ENCODE measurements around the gene FBXL19.

The FBXL19 gene

DNA sequence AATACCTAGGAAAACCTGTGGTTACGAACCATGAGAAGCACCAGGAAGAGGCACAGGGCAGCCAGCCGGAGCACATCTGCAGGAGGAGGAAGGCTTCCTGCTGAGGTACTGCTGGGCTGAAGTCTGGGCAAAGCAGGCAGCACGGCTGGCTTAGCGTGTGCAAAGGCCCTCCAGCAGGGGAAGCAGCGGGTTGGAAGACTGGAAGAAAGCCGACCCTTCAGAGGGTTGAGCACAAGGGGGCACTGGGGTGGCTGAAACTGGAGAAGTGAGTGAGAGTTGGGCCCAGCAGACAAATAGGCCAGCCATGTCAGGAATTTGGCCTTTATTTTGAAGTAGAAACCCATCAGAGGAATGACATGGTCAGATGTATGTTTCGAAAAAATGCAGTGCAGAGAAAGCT is 49.5 kb downstream of the FBXL19 start:
- no peaks in the 10 kb centered on the region for H3K4me1 ChIP-seq (ENCODE audit: insufficient read depth, low read length)
- no peaks in the 10 kb centered on the region for H3K9me3 ChIP-seq (ENCODE audit: insufficient read depth, low read depth, low read length)
- WGBS: 85% methylated on average over 7 of the region's 7 CpGs
- no peaks in the 10 kb centered on the region for H3K27me3 ChIP-seq (ENCODE audit: insufficient read depth, low read length)
- peaks cover 86% of the 10 kb centered on the region for H3K36me3 ChIP-seq (ENCODE audit: insufficient read depth, low read length)
- H3K9ac ChIP-seq (ENCODE audit: low read depth, low read length): no peak overlapping the region
- H3K4me3 ChIP-seq (ENCODE audit: low read length): no peak overlapping the region
- no peak overlapping the region for H3K27ac ChIP-seq (ENCODE audit: low read depth, low read length)

DNA sequence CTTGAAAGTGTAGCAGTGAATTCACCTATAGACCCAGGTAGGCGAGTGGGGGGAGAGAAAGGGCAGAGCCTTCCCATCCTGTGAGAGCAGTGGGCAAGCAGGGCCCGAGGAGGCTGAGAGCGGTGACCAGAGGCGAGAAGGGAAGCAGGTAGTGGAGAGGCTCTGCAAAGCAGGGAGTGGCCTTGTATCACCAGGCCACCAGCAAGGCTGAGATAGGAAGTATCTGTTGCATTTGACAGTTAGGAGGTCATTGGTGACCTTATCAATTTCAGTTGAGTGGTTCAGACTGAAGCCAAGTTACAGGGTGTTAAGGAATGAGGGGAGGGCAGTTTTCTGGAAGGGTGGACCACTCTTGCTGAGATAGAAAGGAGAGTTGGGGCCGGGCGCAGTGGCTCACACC is 51.0 kb downstream of the FBXL19 start:
- no peaks in the 10 kb centered on the region for H3K9me3 ChIP-seq (ENCODE audit: insufficient read depth, low read depth, low read length)
- no peaks in the 10 kb centered on the region for H3K4me1 ChIP-seq (ENCODE audit: insufficient read depth, low read length)
- peaks cover 84% of the 10 kb centered on the region for H3K36me3 ChIP-seq (ENCODE audit: insufficient read depth, low read length)
- H3K27ac ChIP-seq (ENCODE audit: low read depth, low read length): no peak overlapping the region
- 97% methylated on average over 6 of the region's 6 CpGs for WGBS
- no peak overlapping the region for H3K4me3 ChIP-seq (ENCODE audit: low read length)
- no peak overlapping the region for H3K9ac ChIP-seq (ENCODE audit: low read depth, low read length)
- H3K27me3 ChIP-seq (ENCODE audit: insufficient read depth, low read length): no peaks in the 10 kb centered on the region

DNA sequence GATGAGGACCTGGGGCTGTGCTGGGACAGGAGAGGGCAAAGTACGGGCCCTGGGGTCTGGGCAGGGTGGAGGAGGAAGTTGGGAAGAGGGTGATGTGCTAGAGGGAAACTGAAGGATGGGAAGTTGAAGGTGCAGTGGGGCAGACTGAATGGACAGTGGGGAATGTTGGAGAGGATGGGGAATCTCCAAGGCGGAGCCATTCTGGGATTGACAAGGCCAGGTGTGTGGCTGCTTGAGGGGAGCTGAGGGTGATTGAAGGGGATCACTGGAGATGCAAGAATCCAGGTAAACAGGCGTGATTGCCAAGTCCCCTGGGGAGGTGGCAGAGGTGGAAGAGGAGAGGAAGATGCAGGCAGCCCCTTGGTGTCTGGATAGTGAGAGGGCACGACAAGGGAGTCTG is 53.1 kb downstream of the FBXL19 start:
- Histone ChIP-seq H3K36me3 (ENCODE audit: insufficient read depth, low read length) (peaks cover 82% of the 10 kb centered on the region), H3K4me1 (ENCODE audit: insufficient read depth, low read length) (no peaks in the 10 kb centered on the region), H3K9me3 (ENCODE audit: insufficient read depth, low read depth, low read length) (no peaks in the 10 kb centered on the region), H3K9ac (ENCODE audit: low read depth, low read length) (no peak overlapping the region), H3K27ac (ENCODE audit: low read depth, low read length) (no peak overlapping the region), H3K4me3 (ENCODE audit: low read length) (no peak overlapping the region), H3K27me3 (ENCODE audit: insufficient read depth, low read length) (no peaks in the 10 kb centered on the region)
- whole genome bisulfite sequencing: 94% methylated on average over 4 of the region's 4 CpGs

DNA sequence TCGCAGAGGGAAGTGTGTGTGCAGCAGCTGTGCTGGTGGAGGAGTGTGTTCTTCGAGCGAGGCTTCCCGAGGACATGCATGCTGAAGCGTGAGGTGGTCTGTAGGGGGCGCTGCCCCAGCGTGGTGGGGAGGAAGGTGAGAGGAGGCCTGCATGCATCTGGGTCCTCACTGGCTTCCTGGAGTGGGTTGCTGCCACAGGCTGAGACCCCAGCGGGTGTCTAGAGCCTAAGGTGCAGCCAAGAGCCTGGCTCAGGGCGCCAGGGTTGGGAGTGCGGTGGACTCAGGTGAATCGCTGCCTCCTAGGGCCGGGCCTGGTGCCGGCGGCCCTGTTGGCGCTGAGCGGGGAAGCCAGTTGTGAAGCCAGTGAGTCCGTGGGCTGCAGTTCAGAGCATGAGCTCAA is 54.1 kb downstream of the FBXL19 start:
- no peaks in the 10 kb centered on the region for H3K9me3 ChIP-seq (ENCODE audit: insufficient read depth, low read depth, low read length)
- no peak overlapping the region for H3K27ac ChIP-seq (ENCODE audit: low read depth, low read length)
- no peaks in the 10 kb centered on the region for H3K4me1 ChIP-seq (ENCODE audit: insufficient read depth, low read length)
- WGBS: 84% methylated on average over 17 of the region's 17 CpGs
- H3K27me3 ChIP-seq (ENCODE audit: insufficient read depth, low read length): no peaks in the 10 kb centered on the region
- no peak overlapping the region for H3K4me3 ChIP-seq (ENCODE audit: low read length)
- H3K9ac ChIP-seq (ENCODE audit: low read depth, low read length): no peak overlapping the region
- peaks cover 78% of the 10 kb centered on the region for H3K36me3 ChIP-seq (ENCODE audit: insufficient read depth, low read length)

DNA sequence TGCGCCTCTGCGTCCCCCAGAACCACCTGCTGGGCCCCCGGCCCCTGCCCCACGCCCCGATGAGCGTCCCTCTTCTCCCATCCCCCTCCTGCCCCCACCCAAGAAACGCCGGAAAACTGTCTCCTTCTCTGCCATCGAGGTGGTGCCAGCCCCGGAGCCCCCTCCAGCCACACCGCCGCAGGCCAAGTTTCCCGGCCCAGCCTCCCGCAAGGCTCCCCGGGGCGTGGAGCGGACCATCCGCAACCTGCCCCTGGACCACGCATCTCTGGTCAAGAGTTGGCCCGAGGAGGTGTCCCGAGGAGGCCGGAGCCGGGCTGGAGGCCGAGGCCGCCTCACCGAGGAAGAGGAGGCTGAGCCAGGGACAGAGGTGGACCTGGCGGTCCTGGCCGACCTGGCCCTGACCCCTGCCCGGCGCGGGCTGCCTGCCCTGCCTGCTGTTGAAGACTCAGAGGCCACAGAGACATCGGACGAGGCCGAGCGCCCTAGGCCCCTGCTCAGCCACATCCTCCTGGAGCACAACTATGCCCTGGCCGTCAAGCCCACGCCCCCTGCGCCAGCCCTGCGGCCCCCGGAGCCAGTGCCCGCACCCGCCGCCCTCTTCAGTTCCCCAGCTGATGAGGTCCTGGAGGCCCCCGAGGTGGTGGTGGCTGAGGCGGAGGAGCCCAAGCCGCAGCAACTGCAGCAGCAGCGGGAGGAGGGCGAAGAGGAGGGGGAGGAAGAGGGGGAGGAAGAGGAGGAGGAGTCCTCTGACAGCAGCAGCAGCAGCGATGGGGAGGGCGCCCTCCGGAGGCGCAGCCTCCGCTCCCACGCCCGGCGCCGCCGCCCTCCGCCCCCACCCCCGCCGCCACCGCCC is 56.0 kb downstream of the FBXL19 start:
- no peaks in the 10 kb centered on the region for H3K9me3 ChIP-seq (ENCODE audit: insufficient read depth, low read depth, low read length)
- no peak overlapping the region for H3K4me3 ChIP-seq (ENCODE audit: low read length)
- 94% methylated on average over 62 of the region's 62 CpGs for WGBS
- no peaks in the 10 kb centered on the region for H3K27me3 ChIP-seq (ENCODE audit: insufficient read depth, low read length)
- H3K36me3 ChIP-seq (ENCODE audit: insufficient read depth, low read length): peaks cover 74% of the 10 kb centered on the region
- H3K27ac ChIP-seq (ENCODE audit: low read depth, low read length): no peak overlapping the region
- no peaks in the 10 kb centered on the region for H3K4me1 ChIP-seq (ENCODE audit: insufficient read depth, low read length)
- no peak overlapping the region for H3K9ac ChIP-seq (ENCODE audit: low read depth, low read length)

DNA sequence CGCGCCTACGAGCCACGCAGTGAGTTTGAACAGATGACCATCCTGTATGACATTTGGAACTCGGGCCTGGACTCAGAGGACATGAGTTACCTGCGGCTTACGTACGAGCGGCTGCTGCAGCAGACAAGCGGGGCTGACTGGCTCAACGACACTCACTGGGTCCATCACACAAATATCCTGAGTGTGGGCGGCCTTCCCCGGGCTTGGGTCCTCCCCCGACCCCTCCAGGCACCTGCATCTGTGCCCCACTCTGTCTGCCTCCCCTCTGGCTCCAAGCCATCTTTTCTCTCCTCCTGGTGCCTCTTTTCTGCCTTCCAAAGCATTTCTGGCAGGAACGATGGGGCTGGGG is 56.6 kb downstream of the FBXL19 start:
- Histone ChIP-seq H3K9me3 (ENCODE audit: insufficient read depth, low read depth, low read length) (no peaks in the 10 kb centered on the region), H3K9ac (ENCODE audit: low read depth, low read length) (no peak overlapping the region), H3K27me3 (ENCODE audit: insufficient read depth, low read length) (no peaks in the 10 kb centered on the region), H3K4me3 (ENCODE audit: low read length) (no peak overlapping the region), H3K4me1 (ENCODE audit: insufficient read depth, low read length) (no peaks in the 10 kb centered on the region), H3K36me3 (ENCODE audit: insufficient read depth, low read length) (peaks cover 71% of the 10 kb centered on the region), H3K27ac (ENCODE audit: low read depth, low read length) (no peak overlapping the region)
- 95% methylated on average over 15 of the region's 15 CpGs for WGBS

DNA sequence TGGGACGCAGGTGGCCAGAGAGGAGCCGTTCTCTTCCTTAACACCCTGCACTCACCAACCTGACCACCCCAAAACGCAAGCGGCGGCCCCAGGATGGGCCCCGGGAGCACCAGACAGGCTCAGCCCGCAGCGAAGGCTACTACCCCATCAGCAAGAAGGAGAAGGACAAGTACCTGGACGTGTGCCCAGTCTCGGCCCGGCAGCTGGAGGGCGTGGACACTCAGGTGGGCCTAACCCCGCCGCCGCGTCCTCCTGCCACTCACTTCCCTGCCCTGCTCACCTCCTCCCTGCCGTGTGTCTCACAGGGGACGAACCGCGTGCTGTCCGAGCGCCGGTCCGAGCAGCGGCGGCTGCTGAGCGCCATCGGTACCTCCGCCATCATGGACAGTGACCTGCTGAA is 57.1 kb downstream of the FBXL19 start:
- WGBS: 97% methylated on average over 29 of the region's 29 CpGs
- H3K4me1 ChIP-seq (ENCODE audit: insufficient read depth, low read length): no peaks in the 10 kb centered on the region
- no peaks in the 10 kb centered on the region for H3K27me3 ChIP-seq (ENCODE audit: insufficient read depth, low read length)
- H3K9ac ChIP-seq (ENCODE audit: low read depth, low read length): no peak overlapping the region
- H3K9me3 ChIP-seq (ENCODE audit: insufficient read depth, low read depth, low read length): no peaks in the 10 kb centered on the region
- peaks cover 67% of the 10 kb centered on the region for H3K36me3 ChIP-seq (ENCODE audit: insufficient read depth, low read length)
- no peak overlapping the region for H3K27ac ChIP-seq (ENCODE audit: low read depth, low read length)
- H3K4me3 ChIP-seq (ENCODE audit: low read length): no peak overlapping the region

DNA sequence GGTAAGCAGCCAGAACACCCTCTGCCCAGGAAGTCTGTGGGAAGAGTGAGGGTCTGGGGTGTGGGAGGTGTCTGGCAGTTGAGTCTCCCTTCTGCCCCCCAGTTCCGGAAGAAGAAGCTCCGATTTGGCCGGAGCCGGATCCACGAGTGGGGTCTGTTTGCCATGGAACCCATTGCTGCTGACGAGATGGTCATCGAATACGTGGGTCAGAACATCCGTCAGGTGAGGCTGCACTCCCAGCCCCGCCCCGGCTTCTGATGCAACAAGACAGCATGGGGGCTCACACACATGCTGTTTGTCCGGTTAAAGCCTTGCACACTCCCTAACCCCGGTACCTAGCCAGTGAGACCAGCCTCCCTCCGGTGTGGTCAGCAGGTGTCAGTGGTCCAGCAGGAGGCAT is 57.6 kb downstream of the FBXL19 start:
- H3K4me1 ChIP-seq (ENCODE audit: insufficient read depth, low read length): no peaks in the 10 kb centered on the region
- no peaks in the 10 kb centered on the region for H3K9me3 ChIP-seq (ENCODE audit: insufficient read depth, low read depth, low read length)
- H3K4me3 ChIP-seq (ENCODE audit: low read length): no peak overlapping the region
- H3K36me3 ChIP-seq (ENCODE audit: insufficient read depth, low read length): peaks cover 62% of the 10 kb centered on the region
- H3K27ac ChIP-seq (ENCODE audit: low read depth, low read length): no peak overlapping the region
- H3K27me3 ChIP-seq (ENCODE audit: insufficient read depth, low read length): no peaks in the 10 kb centered on the region
- WGBS: 96% methylated on average over 14 of the region's 14 CpGs
- H3K9ac ChIP-seq (ENCODE audit: low read depth, low read length): no peak overlapping the region

DNA sequence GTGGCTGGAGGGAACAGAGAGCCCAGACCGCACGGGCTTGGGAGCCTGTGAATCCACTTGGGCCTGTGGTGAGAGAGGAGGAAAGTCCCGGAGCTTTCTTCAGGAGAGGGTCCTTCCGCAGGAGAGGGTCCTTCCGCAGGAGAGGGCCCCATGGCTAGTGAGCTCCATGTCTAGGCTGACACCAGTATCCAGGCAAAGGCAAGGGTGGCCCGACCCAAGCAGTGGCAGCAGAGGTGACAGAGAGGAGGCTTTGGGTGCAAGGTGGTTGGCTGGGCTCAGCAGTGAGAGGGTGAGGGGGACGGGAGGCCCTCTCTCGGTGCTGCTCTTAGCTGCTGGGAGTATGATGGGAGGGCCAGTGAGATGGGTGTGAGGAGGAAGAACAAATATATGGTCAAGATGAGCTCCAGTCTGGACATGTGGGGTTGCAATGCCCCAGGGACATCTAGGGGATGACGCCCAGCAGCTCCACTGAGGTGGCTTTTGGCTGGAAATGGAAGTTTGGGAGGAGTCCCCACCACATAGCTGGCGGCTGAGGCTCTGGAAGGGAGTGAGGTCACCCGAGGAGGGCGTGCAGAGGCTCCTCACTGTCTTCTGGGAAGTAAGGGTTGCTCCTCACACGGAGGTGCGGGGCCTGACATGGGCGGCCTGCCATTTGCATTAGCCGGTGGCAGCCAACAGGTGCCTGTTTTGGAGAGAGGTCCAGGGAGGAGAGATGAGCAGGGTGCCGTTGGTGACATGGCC is 59.3 kb downstream of the FBXL19 start:
- no peak overlapping the region for H3K27ac ChIP-seq (ENCODE audit: low read depth, low read length)
- H3K27me3 ChIP-seq (ENCODE audit: insufficient read depth, low read length): no peaks in the 10 kb centered on the region
- no peaks in the 10 kb centered on the region for H3K9me3 ChIP-seq (ENCODE audit: insufficient read depth, low read depth, low read length)
- peaks cover 52% of the 10 kb centered on the region for H3K36me3 ChIP-seq (ENCODE audit: insufficient read depth, low read length)
- WGBS: 93% methylated on average over 17 of the region's 17 CpGs
- H3K4me3 ChIP-seq (ENCODE audit: low read length): no peak overlapping the region
- no peak overlapping the region for H3K9ac ChIP-seq (ENCODE audit: low read depth, low read length)
- H3K4me1 ChIP-seq (ENCODE audit: insufficient read depth, low read length): no peaks in the 10 kb centered on the region

DNA sequence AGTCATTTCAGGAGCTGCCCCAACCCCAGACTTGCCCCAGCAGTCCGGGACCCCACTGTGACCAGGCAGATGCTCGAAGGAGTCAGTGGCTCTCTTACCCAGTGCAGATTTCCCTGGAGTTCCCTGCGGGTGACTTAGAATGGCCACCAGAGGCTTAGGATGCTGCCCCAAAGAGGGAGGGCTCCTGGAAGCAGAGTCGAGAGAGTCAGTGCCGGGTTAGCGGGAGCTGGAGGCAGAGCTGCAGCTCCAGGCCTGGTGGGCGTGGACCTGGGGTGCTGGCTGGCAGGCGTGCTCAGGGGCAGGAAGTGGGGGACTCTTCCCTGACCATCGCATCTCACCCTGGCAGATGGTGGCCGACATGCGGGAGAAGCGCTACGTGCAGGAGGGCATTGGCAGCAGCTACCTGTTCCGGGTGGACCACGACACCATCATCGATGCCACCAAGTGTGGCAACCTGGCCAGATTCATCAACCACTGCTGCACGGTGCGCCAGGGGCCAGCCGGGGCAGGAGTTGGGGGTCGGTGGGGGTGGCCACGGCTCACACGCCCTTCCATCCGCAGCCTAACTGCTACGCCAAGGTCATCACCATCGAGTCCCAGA is 60.0 kb downstream of the FBXL19 start:
- Histone ChIP-seq H3K9me3 (ENCODE audit: insufficient read depth, low read depth, low read length) (no peaks in the 10 kb centered on the region), H3K4me1 (ENCODE audit: insufficient read depth, low read length) (no peaks in the 10 kb centered on the region), H3K27me3 (ENCODE audit: insufficient read depth, low read length) (no peaks in the 10 kb centered on the region), H3K27ac (ENCODE audit: low read depth, low read length) (no peak overlapping the region), H3K4me3 (ENCODE audit: low read length) (no peak overlapping the region), H3K9ac (ENCODE audit: low read depth, low read length) (no peak overlapping the region), H3K36me3 (ENCODE audit: insufficient read depth, low read length) (peaks cover 48% of the 10 kb centered on the region)
- WGBS: 94% methylated on average over 25 of the region's 25 CpGs

DNA sequence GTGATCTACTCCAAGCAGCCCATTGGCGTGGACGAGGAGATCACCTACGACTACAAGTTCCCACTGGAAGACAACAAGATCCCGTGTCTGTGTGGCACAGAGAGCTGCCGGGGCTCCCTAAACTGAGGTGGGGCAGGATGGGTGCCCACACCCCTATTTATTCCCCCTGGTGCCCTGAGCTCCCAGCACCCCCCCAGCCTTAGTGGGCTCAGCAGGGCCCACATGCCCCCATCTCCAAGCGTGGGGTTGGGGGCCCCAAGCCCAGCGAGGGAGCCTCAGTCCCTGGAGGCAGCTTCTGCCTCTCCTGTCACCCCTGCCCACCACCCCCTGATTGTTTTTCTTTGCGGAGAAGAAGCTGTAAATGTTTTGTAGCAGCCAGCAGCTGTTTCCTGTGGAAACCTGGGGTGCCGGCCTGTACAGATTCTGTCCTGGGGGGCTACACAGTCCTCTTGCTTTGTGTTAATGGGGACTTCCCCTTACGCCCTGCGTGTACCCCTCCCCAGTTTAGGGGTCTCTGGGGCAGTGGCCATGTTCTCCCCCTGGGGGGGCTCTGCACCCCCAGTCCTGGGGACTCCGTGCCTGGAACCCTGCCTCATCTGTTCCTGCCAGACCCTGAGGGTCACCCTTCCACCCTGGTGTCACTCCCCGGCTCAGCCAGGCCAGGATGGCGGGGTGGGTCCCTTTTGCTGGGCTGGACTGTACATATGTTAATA is 60.7 kb downstream of the FBXL19 start:
- no peak overlapping the region for H3K9ac ChIP-seq (ENCODE audit: low read depth, low read length)
- 93% methylated on average over 14 of the region's 14 CpGs for WGBS
- H3K36me3 ChIP-seq (ENCODE audit: insufficient read depth, low read length): peaks cover 43% of the 10 kb centered on the region
- H3K27me3 ChIP-seq (ENCODE audit: insufficient read depth, low read length): no peaks in the 10 kb centered on the region
- H3K4me1 ChIP-seq (ENCODE audit: insufficient read depth, low read length): no peaks in the 10 kb centered on the region
- H3K27ac ChIP-seq (ENCODE audit: low read depth, low read length): no peak overlapping the region
- no peaks in the 10 kb centered on the region for H3K9me3 ChIP-seq (ENCODE audit: insufficient read depth, low read depth, low read length)
- H3K4me3 ChIP-seq (ENCODE audit: low read length): no peak overlapping the region

Measured in HUES64 (cell line).